ENCODE results near the gene OVOL2.
A peak's percentile ranks its signal among the peaks of the same experiment; 100 is the strongest.

Gene OVOL2

GRCh38 chr20:18056174-18057100, 1.3 kb downstream of the OVOL2 start:
- Histone ChIP-seq H3K27me3 (replicated peaks; ENCODE audit: control insufficient read depth, insufficient read depth, low read length) (peaks cover 72% of the 10 kb centered on the region), H3K9ac (ENCODE audit: low read length) (no peak overlapping the region), H3K4me1 (ENCODE audit: control insufficient read depth, insufficient read depth, low read length) (peaks cover 4% of the 10 kb centered on the region), H3K36me3 (ENCODE audit: control insufficient read depth, insufficient read depth, low read length, severe bottlenecking) (no peaks in the 10 kb centered on the region), H3K9me3 (ENCODE audit: control insufficient read depth, low read length) (no peaks in the 10 kb centered on the region), H3K4me3 (ENCODE audit: low read length) (no peak overlapping the region)
- DNase-seq (ENCODE audit: low read depth), result peak; percentile 4

GRCh38 chr20:18055261-18055660, 2.5 kb downstream of the OVOL2 start:
- peaks cover 78% of the 10 kb centered on the region for H3K27me3 ChIP-seq (replicated peaks; ENCODE audit: control insufficient read depth, insufficient read depth, low read length)
- H3K36me3 ChIP-seq (ENCODE audit: control insufficient read depth, insufficient read depth, low read length, severe bottlenecking), result no peaks in the 10 kb centered on the region
- H3K9ac ChIP-seq (ENCODE audit: low read length), result no peak overlapping the region

GRCh38 chr20:18052856-18053255, 4.9 kb downstream of the OVOL2 start:
- H3K9me3 ChIP-seq (ENCODE audit: control insufficient read depth, low read length), result no peaks in the 10 kb centered on the region
- no peak overlapping the region for H3K4me3 ChIP-seq (ENCODE audit: low read length)
- no peak overlapping the region for H3K9ac ChIP-seq (ENCODE audit: low read length)
- no peak for DNase-seq (ENCODE audit: low read depth)
- H3K4me1 ChIP-seq (ENCODE audit: control insufficient read depth, insufficient read depth, low read length), result peaks cover 4% of the 10 kb centered on the region
- peaks cover 62% of the 10 kb centered on the region for H3K27me3 ChIP-seq (replicated peaks; ENCODE audit: control insufficient read depth, insufficient read depth, low read length)
- H3K36me3 ChIP-seq (ENCODE audit: control insufficient read depth, insufficient read depth, low read length, severe bottlenecking), result no peaks in the 10 kb centered on the region

More at GRCh38 chr20:18055261-18055660, 2.5 kb downstream of the OVOL2 start:
- peaks cover 4% of the 10 kb centered on the region for H3K4me1 ChIP-seq (ENCODE audit: control insufficient read depth, insufficient read depth, low read length)
- DNase-seq (ENCODE audit: low read depth), result no peak
- H3K4me3 ChIP-seq (ENCODE audit: low read length), result no peak overlapping the region
- no peaks in the 10 kb centered on the region for H3K9me3 ChIP-seq (ENCODE audit: control insufficient read depth, low read length)

GRCh38 chr20:18050628-18051027, 7.1 kb downstream of the OVOL2 start:
- H3K27me3 ChIP-seq (replicated peaks; ENCODE audit: control insufficient read depth, insufficient read depth, low read length), result peaks cover 53% of the 10 kb centered on the region
- no peak for DNase-seq (ENCODE audit: low read depth)

GRCh38 chr20:18048176-18048575, 9.5 kb downstream of the OVOL2 start:
- H3K4me3 ChIP-seq (ENCODE audit: low read length), result no peak overlapping the region
- H3K9ac ChIP-seq (ENCODE audit: low read length), result no peak overlapping the region
- H3K9me3 ChIP-seq (ENCODE audit: control insufficient read depth, low read length), result peaks cover 9% of the 10 kb centered on the region
- no peaks in the 10 kb centered on the region for H3K4me1 ChIP-seq (ENCODE audit: control insufficient read depth, insufficient read depth, low read length)
- DNase-seq (ENCODE audit: low read depth), result no peak
- no peaks in the 10 kb centered on the region for H3K36me3 ChIP-seq (ENCODE audit: control insufficient read depth, insufficient read depth, low read length, severe bottlenecking)
- peaks cover 55% of the 10 kb centered on the region for H3K27me3 ChIP-seq (replicated peaks; ENCODE audit: control insufficient read depth, insufficient read depth, low read length)

More at GRCh38 chr20:18050628-18051027, 7.1 kb downstream of the OVOL2 start:
- Histone ChIP-seq H3K4me1 (ENCODE audit: control insufficient read depth, insufficient read depth, low read length) (no peaks in the 10 kb centered on the region), H3K36me3 (ENCODE audit: control insufficient read depth, insufficient read depth, low read length, severe bottlenecking) (no peaks in the 10 kb centered on the region), H3K4me3 (ENCODE audit: low read length) (no peak overlapping the region), H3K9me3 (ENCODE audit: control insufficient read depth, low read length) (no peaks in the 10 kb centered on the region), H3K9ac (ENCODE audit: low read length) (no peak overlapping the region)

GRCh38 chr20:18046535-18046934, 11.2 kb downstream of the OVOL2 start:
- no peaks in the 10 kb centered on the region for H3K4me1 ChIP-seq (ENCODE audit: control insufficient read depth, insufficient read depth, low read length)
- no peaks in the 10 kb centered on the region for H3K36me3 ChIP-seq (ENCODE audit: control insufficient read depth, insufficient read depth, low read length, severe bottlenecking)
- H3K27me3 ChIP-seq (replicated peaks; ENCODE audit: control insufficient read depth, insufficient read depth, low read length), result peaks cover 47% of the 10 kb centered on the region
- no peak for DNase-seq (ENCODE audit: low read depth)
- H3K4me3 ChIP-seq (ENCODE audit: low read length), result no peak overlapping the region
- no peak overlapping the region for H3K9ac ChIP-seq (ENCODE audit: low read length)
- H3K9me3 ChIP-seq (ENCODE audit: control insufficient read depth, low read length), result peaks cover 14% of the 10 kb centered on the region

GRCh38 chr20:18042229-18042628, 15.5 kb downstream of the OVOL2 start:
- DNase-seq (ENCODE audit: low read depth), result no peak
- Histone ChIP-seq H3K4me1 (ENCODE audit: control insufficient read depth, insufficient read depth, low read length) (no peaks in the 10 kb centered on the region), H3K9me3 (ENCODE audit: control insufficient read depth, low read length) (peaks cover 14% of the 10 kb centered on the region), H3K36me3 (ENCODE audit: control insufficient read depth, insufficient read depth, low read length, severe bottlenecking) (no peaks in the 10 kb centered on the region), H3K4me3 (ENCODE audit: low read length) (no peak overlapping the region), H3K27me3 (replicated peaks; ENCODE audit: control insufficient read depth, insufficient read depth, low read length) (peaks cover 52% of the 10 kb centered on the region), H3K9ac (ENCODE audit: low read length) (no peak overlapping the region)

- Histone ChIP-seq H3K9me3 (ENCODE audit: control insufficient read depth, low read length) (peaks cover 14% of the 10 kb centered on the region), H3K4me1 (ENCODE audit: control insufficient read depth, insufficient read depth, low read length) (no peaks in the 10 kb centered on the region), H3K36me3 (ENCODE audit: control insufficient read depth, insufficient read depth, low read length, severe bottlenecking) (no peaks in the 10 kb centered on the region), H3K4me3 (ENCODE audit: low read length) (no peak overlapping the region), H3K27me3 (replicated peaks; ENCODE audit: control insufficient read depth, insufficient read depth, low read length) (peaks cover 53% of the 10 kb centered on the region), H3K9ac (ENCODE audit: low read length) (no peak overlapping the region)
- DNase-seq (ENCODE audit: low read depth), result no peak
Observed at GRCh38 chr20:18041462-18041861, 16.3 kb downstream of the OVOL2 start.

- H3K27me3 ChIP-seq (replicated peaks; ENCODE audit: control insufficient read depth, insufficient read depth, low read length), result peaks cover 43% of the 10 kb centered on the region
- peaks cover 11% of the 10 kb centered on the region for H3K9me3 ChIP-seq (ENCODE audit: control insufficient read depth, low read length)
- no peak overlapping the region for H3K9ac ChIP-seq (ENCODE audit: low read length)
- no peaks in the 10 kb centered on the region for H3K4me1 ChIP-seq (ENCODE audit: control insufficient read depth, insufficient read depth, low read length)
- H3K4me3 ChIP-seq (ENCODE audit: low read length), result no peak overlapping the region
- H3K36me3 ChIP-seq (ENCODE audit: control insufficient read depth, insufficient read depth, low read length, severe bottlenecking), result no peaks in the 10 kb centered on the region
- no peak for DNase-seq (ENCODE audit: low read depth)
Observed at GRCh38 chr20:18039063-18039462, 18.7 kb downstream of the OVOL2 start.

- Histone ChIP-seq H3K9me3 (ENCODE audit: control insufficient read depth, low read length) (no peaks in the 10 kb centered on the region), H3K4me3 (ENCODE audit: low read length) (no peak overlapping the region), H3K36me3 (ENCODE audit: control insufficient read depth, insufficient read depth, low read length, severe bottlenecking) (no peaks in the 10 kb centered on the region), H3K27me3 (replicated peaks; ENCODE audit: control insufficient read depth, insufficient read depth, low read length) (peaks cover 19% of the 10 kb centered on the region), H3K9ac (ENCODE audit: low read length) (no peak overlapping the region), H3K4me1 (ENCODE audit: control insufficient read depth, insufficient read depth, low read length) (no peaks in the 10 kb centered on the region)
- DNase-seq (ENCODE audit: low read depth), result no peak
Observed at GRCh38 chr20:18034039-18034438, 23.7 kb downstream of the OVOL2 start.

GRCh38 chr20:18032977-18033892, 24.5 kb downstream of the OVOL2 start:
- no peak for DNase-seq (ENCODE audit: low read depth)
- peaks cover 19% of the 10 kb centered on the region for H3K27me3 ChIP-seq (replicated peaks; ENCODE audit: control insufficient read depth, insufficient read depth, low read length)

More at GRCh38 chr20:18032977-18033892, 24.5 kb downstream of the OVOL2 start:
- Histone ChIP-seq H3K4me1 (ENCODE audit: control insufficient read depth, insufficient read depth, low read length) (no peaks in the 10 kb centered on the region), H3K9ac (ENCODE audit: low read length) (no peak overlapping the region), H3K36me3 (ENCODE audit: control insufficient read depth, insufficient read depth, low read length, severe bottlenecking) (no peaks in the 10 kb centered on the region), H3K4me3 (ENCODE audit: low read length) (no peak overlapping the region), H3K9me3 (ENCODE audit: control insufficient read depth, low read length) (no peaks in the 10 kb centered on the region)

Measured in adipocyte (in vitro differentiated cells).